ENCODE results near the gene ZNF829. TPM values are rescaled to one million over a fixed set of nuclear protein-coding genes. Genes with fewer than 3 reads are reported as not detected.

The ZNF829 gene
- total RNA-seq, 2 donors from 2014 or later = 1.9 to 6.2 TPM

- no peak overlapping the region for H3K27ac ChIP-seq (ENCODE audit: low read depth, low read length)
- Mint-ChIP-seq H3K27me3 (ENCODE audit: insufficient read depth) (no peaks in the 10 kb centered on the region), H3K36me3 (ENCODE audit: low read depth) (peaks cover 40% of the 10 kb centered on the region), H3K4me1 (peaks cover 2% of the 10 kb centered on the region), H3K27ac (no peak overlapping the region), H3K9me3 (peaks cover 2% of the 10 kb centered on the region), H3K4me3 (no peak overlapping the region)
- H3K9ac ChIP-seq (ENCODE audit: extremely low read depth, low read length, poor library complexity, severe bottlenecking) = no peak overlapping the region
- H3K4me3 ChIP-seq (ENCODE audit: low read length) = no peak overlapping the region
- H3K9me3 ChIP-seq (ENCODE audit: control insufficient read depth, low read length) = peaks cover 9% of the 10 kb centered on the region
- WGBS, 2 experiments (ENCODE audit: insufficient coverage in 1 of 2, insufficient read length in 1 of 2) = 89% methylated on average over 1 of the region's 1 CpG; no CpG with 5 or more reads in 1 of the 2 experiments
- TF ChIP-seq CTCF (conservative IDR thresholded peaks at IDR 0.05) = no peak
- peaks cover 9% of the 10 kb centered on the region for H3K36me3 ChIP-seq (ENCODE audit: control insufficient read depth, insufficient read depth, low read length)
- DNase-seq = no peak
- no peaks in the 10 kb centered on the region for H3K4me1 ChIP-seq (ENCODE audit: control insufficient read depth, insufficient read depth, low read length)
- H3K27me3 ChIP-seq (ENCODE audit: control insufficient read depth, insufficient read depth, low read length, poor library complexity, severe bottlenecking) = no peaks in the 10 kb centered on the region
Observed at GRCh38 chr19:36847968-36848367, 68.1 kb downstream of the ZNF829 start.

GRCh38 chr19:36838784-36839324 is 77.2 kb downstream of the ZNF829 start:
- 49 to 66% methylated on average over 11 of the region's 12 CpGs for WGBS, 2 experiments (ENCODE audit: insufficient coverage in 1 of 2, insufficient read length in 1 of 2)

More at GRCh38 chr19:36838784-36839324, 77.2 kb downstream of the ZNF829 start:
- H3K4me1 ChIP-seq (ENCODE audit: control insufficient read depth, insufficient read depth, low read length) = no peaks in the 10 kb centered on the region
- peaks cover 37% of the 10 kb centered on the region for H3K36me3 Mint-ChIP-seq (ENCODE audit: low read depth)
- H3K9me3 Mint-ChIP-seq = peaks cover 23% of the 10 kb centered on the region
- DNase-seq = no peak
- no peaks in the 10 kb centered on the region for H3K4me1 Mint-ChIP-seq
- TF ChIP-seq CTCF (conservative IDR thresholded peaks at IDR 0.05) = no peak
- H3K27ac ChIP-seq (ENCODE audit: low read depth, low read length) = peak overlapping the region; percentile 50
- peaks cover 25% of the 10 kb centered on the region for H3K9me3 ChIP-seq (ENCODE audit: control insufficient read depth, low read length)
- no peaks in the 10 kb centered on the region for H3K27me3 Mint-ChIP-seq (ENCODE audit: insufficient read depth)
- no peaks in the 10 kb centered on the region for H3K27me3 ChIP-seq (ENCODE audit: control insufficient read depth, insufficient read depth, low read length, poor library complexity, severe bottlenecking)
- no peak overlapping the region for H3K4me3 Mint-ChIP-seq
- peak overlapping the region; percentile 61 for H3K9ac ChIP-seq (ENCODE audit: extremely low read depth, low read length, poor library complexity, severe bottlenecking)
- peak overlapping the region; percentile 99 for H3K4me3 ChIP-seq (ENCODE audit: low read length)
- H3K27ac Mint-ChIP-seq = no peak overlapping the region
- peaks cover 7% of the 10 kb centered on the region for H3K36me3 ChIP-seq (ENCODE audit: control insufficient read depth, insufficient read depth, low read length)

Other genes starting within 250 kb of the ZNF829 start
- 10 to 100 TPM in 1 of 2 donors, 1 to 10 TPM in 1; 7.5 to 14.1 TPM for gene ZNF461, start 249.5 kb downstream of the ZNF829 start, total RNA-seq
- 10 to 100 TPM; 14.3 to 17.2 TPM for gene ZNF567, start 228.7 kb downstream of the ZNF829 start, total RNA-seq
- gene ZNF850, start 143.5 kb downstream of the ZNF829 start, total RNA-seq = 10 to 100 TPM; 28.1 to 30.7 TPM
- 10 to 100 TPM in 1 of 2 donors, 1 to 10 TPM in 1; 7.3 to 10.1 TPM for gene ZNF790, start 77.9 kb downstream of the ZNF829 start, total RNA-seq
- gene ZNF345, start 65.4 kb downstream of the ZNF829 start, total RNA-seq = 1 to 10 TPM; 7.0 to 9.2 TPM
- 1 to 10 TPM; 3.7 to 5.7 TPM for gene ZNF568, start within 50 bp of the ZNF829 start, total RNA-seq
- gene ZNF420, start 162.1 kb upstream of the ZNF829 start, total RNA-seq = 10 to 100 TPM; 11.2 to 12.3 TPM